ENCODE results near the gene SEPTIN10.

DNA sequence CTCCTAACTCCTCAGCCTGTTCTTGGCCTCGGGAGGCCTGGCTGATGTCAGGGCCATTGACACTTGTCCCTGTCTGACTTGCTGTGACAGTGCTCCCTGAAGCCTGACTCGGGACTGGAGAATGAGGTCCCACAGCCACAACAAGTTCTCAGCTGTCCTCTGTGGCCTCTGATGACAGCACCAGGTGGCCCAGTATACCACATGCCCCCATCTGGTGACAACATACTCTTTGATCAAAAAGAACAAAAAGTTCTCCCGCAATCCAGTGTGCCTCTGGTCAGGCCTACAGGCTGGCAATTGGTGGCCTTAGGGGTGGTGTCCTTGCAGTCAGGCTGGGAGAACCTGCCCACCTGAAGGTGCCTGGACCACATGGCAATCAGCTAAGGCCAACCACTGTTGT is 102.6 kb downstream of the SEPTIN10 start:
- TF ChIP-seq, protein P1, sequence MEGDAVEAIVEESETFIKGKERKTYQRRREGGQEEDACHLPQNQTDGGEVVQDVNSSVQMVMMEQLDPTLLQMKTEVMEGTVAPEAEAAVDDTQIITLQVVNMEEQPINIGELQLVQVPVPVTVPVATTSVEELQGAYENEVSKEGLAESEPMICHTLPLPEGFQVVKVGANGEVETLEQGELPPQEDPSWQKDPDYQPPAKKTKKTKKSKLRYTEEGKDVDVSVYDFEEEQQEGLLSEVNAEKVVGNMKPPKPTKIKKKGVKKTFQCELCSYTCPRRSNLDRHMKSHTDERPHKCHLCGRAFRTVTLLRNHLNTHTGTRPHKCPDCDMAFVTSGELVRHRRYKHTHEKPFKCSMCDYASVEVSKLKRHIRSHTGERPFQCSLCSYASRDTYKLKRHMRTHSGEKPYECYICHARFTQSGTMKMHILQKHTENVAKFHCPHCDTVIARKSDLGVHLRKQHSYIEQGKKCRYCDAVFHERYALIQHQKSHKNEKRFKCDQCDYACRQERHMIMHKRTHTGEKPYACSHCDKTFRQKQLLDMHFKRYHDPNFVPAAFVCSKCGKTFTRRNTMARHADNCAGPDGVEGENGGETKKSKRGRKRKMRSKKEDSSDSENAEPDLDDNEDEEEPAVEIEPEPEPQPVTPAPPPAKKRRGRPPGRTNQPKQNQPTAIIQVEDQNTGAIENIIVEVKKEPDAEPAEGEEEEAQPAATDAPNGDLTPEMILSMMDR (IDR thresholded peaks at IDR 0.05): no peak
- no peak for TF ChIP-seq POLR2A (IDR thresholded peaks at IDR 0.05)
